Liver (tissue), 9 donors: ENCODE measurements around the gene TUBG2. TPM values are rescaled to one million over a fixed set of nuclear protein-coding genes. Genes with fewer than 3 reads are reported as not detected.

Experiments
- DNase-seq: peaks from one replicate; pipeline ENCODE4 v3.0.0-alpha.2; 2017; ENCODE audit warnings: low spot score
- H3K27ac ChIP-seq, 2 donors: one replicate each; pipeline ENCODE4 v1.7.0; 2013; ENCODE audit warnings: inconsistent platforms in 2 of 2, low read length in 2 of 2, control low read depth in 1 of 2, low read depth in 1 of 2, mild to moderate bottlenecking in 1 of 2
- H3K27me3 ChIP-seq, 4 donors: one replicate each; pipeline versions ENCODE4 v1.6.1 to v1.7.0; 2013; ENCODE audit warnings: low read length in 3 of 4, inconsistent platforms in 1 of 4, mild to moderate bottlenecking in 1 of 4, moderate library complexity in 1 of 4; ENCODE audit not compliant: control insufficient read depth in 4 of 4, insufficient read depth in 4 of 4
- H3K36me3 ChIP-seq, 4 donors: one replicate each; pipeline versions ENCODE4 v1.6.1 to v1.7.0; 2013; ENCODE audit warnings: low read length in 3 of 4, mild to moderate bottlenecking in 3 of 4, low read depth in 1 of 4, moderate library complexity in 1 of 4; ENCODE audit not compliant: control insufficient read depth in 4 of 4, insufficient read depth in 3 of 4
- H3K4me1 ChIP-seq, 4 donors: one replicate each; pipeline versions ENCODE4 v1.6.1 to v1.7.0; 2013; ENCODE audit warnings: low read length in 3 of 4, mild to moderate bottlenecking in 3 of 4, moderate library complexity in 1 of 4; ENCODE audit not compliant: control insufficient read depth in 4 of 4, insufficient read depth in 4 of 4
- H3K4me3 ChIP-seq, 3 donors: one replicate each; pipeline versions ENCODE4 v1.6.1 to v1.7.0; 2013; ENCODE audit warnings: low read length in 3 of 3, control low read depth in 1 of 3, low read depth in 1 of 3, mild to moderate bottlenecking in 1 of 3
- H3K9ac ChIP-seq, 2 donors: one replicate each; pipeline ENCODE4 v1.7.0; 2013; ENCODE audit warnings: low read length in 2 of 2, mild to moderate bottlenecking in 2 of 2, moderate library complexity in 2 of 2, control low read depth in 1 of 2, low read depth in 1 of 2
- H3K9me3 ChIP-seq, 4 donors: one replicate each; pipeline versions ENCODE4 v1.6.1 to v1.7.0; 2013; ENCODE audit warnings: low read length in 3 of 4; ENCODE audit not compliant: control insufficient read depth in 4 of 4
- CTCF ChIP-seq: fragments of 150-350 bp; IDR thresholded peaks from 2 replicates; pipeline ENCODE4 v1.5.1; 2017; ENCODE audit warnings: improper control_type of control experiment, low read depth, low read length; ENCODE audit not compliant: missing input control
- EGR1 ChIP-seq, 2 donors: IDR thresholded peaks; 2 replicates each; pipeline ENCODE4 v1.6.1; 2016 to 2018; ENCODE audit warnings: antibody characterized with exemption in 2 of 2, low read depth in 2 of 2
- FOXA1 ChIP-seq: IDR thresholded peaks from 2 replicates; pipeline ENCODE4 v1.6.1; 2016; ENCODE audit warnings: antibody characterized with exemption
- FOXA2 ChIP-seq: IDR thresholded peaks from 2 replicates; pipeline ENCODE4 v1.6.1; 2016; ENCODE audit warnings: antibody characterized with exemption
- GABPA ChIP-seq, 2 donors: IDR thresholded peaks in 1 of 2; conservative IDR thresholded peaks in 1 of 2; 2 replicates each; pipeline ENCODE4 v1.6.1; 2016; ENCODE audit warnings: antibody characterized with exemption in 2 of 2, mild to moderate bottlenecking in 1 of 2, moderate library complexity in 1 of 2
- HNF4A ChIP-seq, 2 donors: conservative IDR thresholded peaks; 2 replicates each; pipeline ENCODE4 v1.6.1; 2016; ENCODE audit warnings: antibody characterized with exemption in 2 of 2, mild to moderate bottlenecking in 2 of 2
- HNF4G ChIP-seq: IDR thresholded peaks from 2 replicates; pipeline ENCODE4 v1.6.1; 2016; ENCODE audit warnings: antibody characterized with exemption
- JUND ChIP-seq, 2 donors: IDR thresholded peaks; 2 replicates each; pipeline ENCODE4 v1.6.1; 2016; ENCODE audit warnings: antibody characterized with exemption in 2 of 2
- MAX ChIP-seq: IDR thresholded peaks from 2 replicates; pipeline ENCODE4 v1.6.1; 2016; ENCODE audit warnings: antibody characterized with exemption
- NR2F2 ChIP-seq: IDR thresholded peaks from 2 replicates; pipeline ENCODE4 v1.6.1; 2016; ENCODE audit warnings: antibody characterized with exemption
- RAD21 ChIP-seq, 2 donors: IDR thresholded peaks; 2 replicates each; pipeline ENCODE4 v1.6.1; 2016; ENCODE audit warnings: antibody characterized with exemption in 2 of 2, mild to moderate bottlenecking in 2 of 2
- REST ChIP-seq: IDR thresholded peaks from 2 replicates; pipeline ENCODE4 v1.6.1; 2016; ENCODE audit warnings: antibody characterized with exemption, mild to moderate bottlenecking
- RXRA ChIP-seq, 2 donors: IDR thresholded peaks; 2 replicates each; pipeline ENCODE4 v1.6.1; 2017 to 2018; ENCODE audit warnings: antibody characterized with exemption in 2 of 2, mild to moderate bottlenecking in 1 of 2
- SP1 ChIP-seq: IDR thresholded peaks from 2 replicates; pipeline ENCODE4 v1.6.1; 2018; ENCODE audit warnings: antibody characterized with exemption, mild to moderate bottlenecking
- TAF1 ChIP-seq: conservative IDR thresholded peaks from 2 replicates; pipeline ENCODE4 v1.6.1; 2016; ENCODE audit warnings: antibody characterized with exemption, mild to moderate bottlenecking
- YY1 ChIP-seq: IDR thresholded peaks from 2 replicates; pipeline ENCODE4 v1.6.1; 2016; ENCODE audit warnings: antibody characterized with exemption, mild to moderate bottlenecking
- ZBTB33 ChIP-seq: IDR thresholded peaks from 2 replicates; pipeline ENCODE4 v1.6.1; 2016; ENCODE audit warnings: antibody characterized with exemption
- WGBS: extraction: QIAGEN DNeasy Blood & Tissue Kit; methylation state at CpG from one replicate; pipeline ENCODE4 v1.1.7; 2013; 5-methylcytosine and 5-hydroxymethylcytosine counted together
- polyA plus RNA-seq, 2 donors: library from polyadenylated mRNA; stranded (reverse) in 1 of 2; unstranded in 1 of 2; fragments of 200-250 nt in 1 of 2; fragments of >200 nt in 1 of 2; fragmentation: Nextera tagmentation in 1 of 2; extraction: Ambion mirVana in 1 of 2; gene quantifications; one replicate each; pipeline versions ENCODE4 v1.2.1 to v1.2.3, GENCODE V29; 2013 to 2015
- total RNA-seq, 2 donors: library from RNA; depleted of rRNA; stranded (reverse); fragments of >200 nt; gene quantifications; one replicate each; pipeline ENCODE4 v1.2.3, GENCODE V29; 2014
- donor health status: healthy.
- donor health status: healthy.
- donor health status: healthy.
- donor health status: healthy.
- donor health status: healthy.

TUBG2 gene
- total and polyA plus RNA-seq, 4 donors = 1.4 to 10.8 (median 5.0) TPM

GRCh38 chr17:42699415-42699740 is 40.3 kb downstream of the TUBG2 start:
- Histone ChIP-seq H3K9me3 (no peaks in the 10 kb centered on the region), H3K9ac (no peak overlapping the region), H3K4me1 (no peaks in the 10 kb centered on the region), H3K4me3 (no peak overlapping the region), H3K27ac (no peak overlapping the region), H3K27me3 (no peaks in the 10 kb centered on the region), H3K36me3 (peaks cover 11 to 40% (median 17%) of the 10 kb centered on the region in 4 donors)
- WGBS = 95% methylated on average over 4 of the region's 4 CpGs
- TF ChIP-seq EGR1 (IDR thresholded peaks at IDR 0.05; ENCODE audit: low read depth in 2 of 2) = no peak
- TF ChIP-seq ZBTB33 = no peak
- TF ChIP-seq TAF1 = no peak
- no peak for TF ChIP-seq NR2F2
- TF ChIP-seq MAX = no peak
- no peak for TF ChIP-seq HNF4G
- TF ChIP-seq RAD21 (IDR thresholded peaks at IDR 0.05) = no peak
- TF ChIP-seq RXRA (IDR thresholded peaks at IDR 0.05) = no peak
- no peak for TF ChIP-seq FOXA2
- TF ChIP-seq GABPA (IDR thresholded peaks at IDR 0.05 in 1 of 2, conservative IDR thresholded peaks at IDR 0.05 in 1 of 2) = no peak
- no peak for TF ChIP-seq SP1
- TF ChIP-seq JUND (IDR thresholded peaks at IDR 0.05) = no peak
- no peak for TF ChIP-seq REST
- no peak for TF ChIP-seq YY1
- TF ChIP-seq FOXA1 = no peak
- TF ChIP-seq CTCF = no peak
- TF ChIP-seq HNF4A (conservative IDR thresholded peaks at IDR 0.05) = no peak
- DNase-seq = no peak

GRCh38 chr17:42700586-42701289 is 41.7 kb downstream of the TUBG2 start:
- Histone ChIP-seq H3K36me3 (peaks cover 14 to 53% (median 28%) of the 10 kb centered on the region in 4 donors), H3K27me3 (no peaks in the 10 kb centered on the region), H3K9ac (no peak overlapping the region), H3K4me1 (no peaks in the 10 kb centered on the region), H3K27ac (no peak overlapping the region), H3K9me3 (no peaks in the 10 kb centered on the region), H3K4me3 (no peak overlapping the region)
- WGBS = 85% methylated on average over 10 of the region's 10 CpGs
- TF ChIP-seq SP1 (no peak), ZBTB33 (no peak), HNF4G (no peak), CTCF (no peak)
- DNase-seq = no peak
